RWPE1 (cell line): ENCODE measurements around the gene ACBD6.

Experiments used
- CTCF ChIA-PET: fragments of 350-600 bp; sonication (Branson Sonifier 250); formaldehyde crosslinking; extraction: SDS; loops from one replicate; lab custom pipeline; 2021; lab: Yijun Ruan, JAX
- POLR2A ChIA-PET: fragments of 400-600 bp; formaldehyde crosslinking; extraction: SDS; loops from one replicate; lab custom pipeline; 2020; ENCODE audit warnings: antibody characterized with exemption; ENCODE audit not compliant: low non-redundant PET; lab: Yijun Ruan, JAX
- DNase-seq: peaks from one replicate; pipeline ENCODE4 v3.0.0; 2012; ENCODE audit warnings: low spot score
- H3K27ac ChIP-seq: fragments of 450-650 bp; 2 replicates; pipeline ENCODE4 v1.5.1; 2017
- TF ChIP-seq, protein P1 (sequence below): fragments of 450-650 bp; conservative IDR thresholded peaks from 2 replicates; pipeline ENCODE4 v1.5.1; 2017; ENCODE audit warnings: low read depth, mild to moderate bottlenecking

ACBD6 gene

DNA sequence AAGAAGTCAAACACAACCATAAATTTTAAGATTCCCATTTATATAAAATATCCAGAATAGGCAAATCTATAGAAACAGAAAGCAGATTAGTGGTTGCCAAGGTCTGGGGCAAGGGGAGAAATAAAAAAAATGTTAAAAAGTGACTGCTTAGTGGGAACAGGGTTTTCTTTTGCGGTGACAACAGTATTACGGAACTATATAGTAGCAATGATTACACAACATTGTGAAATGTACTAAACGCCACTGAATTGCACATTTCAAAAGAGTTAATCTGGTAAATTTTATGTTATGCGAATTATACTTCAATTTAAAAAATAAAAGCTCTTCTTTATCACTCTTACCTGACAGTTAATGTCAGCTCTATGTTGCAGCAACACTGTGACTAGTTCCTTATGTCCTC lies 105.2 kb downstream of the ACBD6 start:
- ChIA-PET CTCF (interaction anchor here (0.7 kb wide), 1 partner anchor 19 kb away, joined by 3 read pairs; no protein-coding TSS in a partner anchor), POLR2A (no interaction called here)
- no peak for DNase-seq

DNA sequence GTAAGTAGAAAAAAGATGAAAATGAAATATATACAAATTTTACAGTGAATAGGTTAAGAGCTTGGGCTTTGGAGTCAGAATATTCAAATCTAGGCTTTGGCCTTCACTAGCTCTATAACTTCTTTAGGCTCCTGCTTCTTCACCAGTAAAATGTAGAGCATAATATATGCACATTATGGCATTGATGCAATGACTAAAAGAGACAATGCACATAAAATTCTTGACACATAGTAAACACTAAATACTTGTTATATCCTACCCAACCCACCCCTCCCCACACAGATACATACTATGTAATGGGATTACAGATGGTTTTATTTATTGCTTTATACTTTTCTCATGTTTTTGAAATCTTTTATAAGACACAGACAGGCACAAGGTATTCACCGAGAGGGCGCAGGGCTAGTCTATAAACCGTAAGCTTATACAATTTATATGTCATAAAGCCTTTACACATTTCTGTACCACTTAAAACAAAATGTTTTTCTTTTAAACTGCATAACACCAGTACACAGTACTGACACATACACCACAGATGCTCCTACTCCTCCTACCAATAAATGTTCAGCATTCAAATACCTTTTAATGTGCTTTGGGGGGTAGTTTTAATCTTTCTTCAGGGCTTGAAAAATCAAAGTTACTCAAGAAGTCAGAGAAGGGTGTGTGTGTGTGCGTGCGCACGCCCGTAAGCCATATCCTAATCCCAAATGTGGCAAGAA lies 109.8 kb downstream of the ACBD6 start:
- ChIA-PET POLR2A (no interaction called here), CTCF (interaction anchor here (0.6 kb wide), 1 partner anchor 184 kb away, joined by 3 read pairs; no protein-coding TSS in a partner anchor)
- DNase-seq: no peak
- TF ChIP-seq, protein P1, sequence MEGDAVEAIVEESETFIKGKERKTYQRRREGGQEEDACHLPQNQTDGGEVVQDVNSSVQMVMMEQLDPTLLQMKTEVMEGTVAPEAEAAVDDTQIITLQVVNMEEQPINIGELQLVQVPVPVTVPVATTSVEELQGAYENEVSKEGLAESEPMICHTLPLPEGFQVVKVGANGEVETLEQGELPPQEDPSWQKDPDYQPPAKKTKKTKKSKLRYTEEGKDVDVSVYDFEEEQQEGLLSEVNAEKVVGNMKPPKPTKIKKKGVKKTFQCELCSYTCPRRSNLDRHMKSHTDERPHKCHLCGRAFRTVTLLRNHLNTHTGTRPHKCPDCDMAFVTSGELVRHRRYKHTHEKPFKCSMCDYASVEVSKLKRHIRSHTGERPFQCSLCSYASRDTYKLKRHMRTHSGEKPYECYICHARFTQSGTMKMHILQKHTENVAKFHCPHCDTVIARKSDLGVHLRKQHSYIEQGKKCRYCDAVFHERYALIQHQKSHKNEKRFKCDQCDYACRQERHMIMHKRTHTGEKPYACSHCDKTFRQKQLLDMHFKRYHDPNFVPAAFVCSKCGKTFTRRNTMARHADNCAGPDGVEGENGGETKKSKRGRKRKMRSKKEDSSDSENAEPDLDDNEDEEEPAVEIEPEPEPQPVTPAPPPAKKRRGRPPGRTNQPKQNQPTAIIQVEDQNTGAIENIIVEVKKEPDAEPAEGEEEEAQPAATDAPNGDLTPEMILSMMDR: no peak
- no peak overlapping the region for H3K27ac ChIP-seq

More for the DNA sequence above, 105.2 kb downstream of the ACBD6 start:
- no peak overlapping the region for H3K27ac ChIP-seq
- TF ChIP-seq, protein P1: no peak

DNA sequence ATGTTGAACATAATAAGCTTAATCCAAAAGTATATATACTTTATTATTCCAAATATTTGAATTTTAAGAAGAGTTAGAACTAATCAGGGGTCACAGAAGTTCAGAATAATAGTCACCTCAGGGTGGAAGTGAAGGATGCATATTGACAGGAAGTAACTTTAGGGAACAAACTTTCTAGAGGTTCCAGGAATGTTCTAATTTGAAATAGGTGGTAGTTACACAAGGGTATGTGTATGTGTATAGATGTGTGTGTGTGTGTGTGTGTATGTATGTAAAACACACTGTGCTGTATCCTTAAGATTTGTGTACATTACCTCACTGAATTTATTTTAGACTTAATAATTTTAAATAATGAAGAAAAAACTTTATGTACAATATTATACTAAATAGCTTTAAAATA lies 110.4 kb downstream of the ACBD6 start:
- ChIA-PET POLR2A (no interaction called here), CTCF (no interaction called here)
- TF ChIP-seq, protein P1: no peak
- H3K27ac ChIP-seq: no peak overlapping the region
- DNase-seq: no peak

DNA sequence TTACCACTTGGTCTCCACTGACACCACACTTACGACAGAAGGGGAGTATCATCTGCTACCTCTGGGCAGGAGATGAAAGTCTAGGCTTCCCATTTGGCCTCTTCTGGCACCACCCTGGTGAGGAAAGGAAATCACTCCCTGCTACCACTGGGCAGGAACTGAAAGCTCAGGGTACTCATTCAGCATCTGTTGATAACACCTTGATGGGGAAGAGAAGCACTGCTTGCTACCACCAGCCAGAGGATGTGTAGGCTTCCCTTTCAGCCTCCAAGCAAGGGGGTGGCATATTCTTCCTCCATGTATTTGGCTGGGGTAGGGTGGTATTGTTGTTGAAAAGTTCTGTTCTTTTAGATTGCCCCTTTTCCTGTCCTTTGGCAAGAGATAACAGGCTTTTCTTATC lies 115.0 kb downstream of the ACBD6 start:
- CTCF ChIA-PET: interaction anchor here (0.6 kb wide), 1 partner anchor 43 kb away, joined by 3 read pairs; no protein-coding TSS in a partner anchor
- TF ChIP-seq, protein P1: no peak
- no peak for DNase-seq
- H3K27ac ChIP-seq: no peak overlapping the region
- POLR2A ChIA-PET: no interaction called here

DNA sequence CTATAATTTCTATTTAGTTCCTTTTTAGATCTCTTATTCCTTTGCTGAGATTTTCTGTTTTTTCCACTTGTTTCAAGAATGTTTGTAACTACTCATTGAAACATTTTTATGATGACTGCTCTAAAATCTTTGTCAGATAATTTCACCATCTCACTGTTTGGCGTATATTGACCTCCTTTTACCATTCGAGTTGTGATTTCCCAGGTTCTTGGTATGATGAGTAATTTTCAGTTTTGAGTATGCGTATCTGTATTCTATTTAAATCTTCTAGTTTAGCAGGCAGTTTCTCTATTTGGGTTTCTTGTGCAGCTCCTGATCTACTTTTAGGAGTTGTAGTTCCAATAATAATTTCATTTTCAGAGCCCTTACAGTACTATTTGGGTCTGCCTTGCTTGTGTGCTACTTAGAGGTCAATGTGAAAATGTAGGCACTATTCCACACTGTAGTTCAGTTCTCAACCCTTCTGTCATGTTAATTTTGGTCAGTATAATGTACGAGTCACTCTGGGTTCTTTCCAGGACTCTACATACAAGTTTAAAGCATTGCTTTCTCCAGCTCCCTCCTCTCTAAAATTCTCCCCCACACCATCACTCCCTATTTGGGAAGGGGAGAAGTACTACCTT lies 115.5 kb downstream of the ACBD6 start:
- POLR2A ChIA-PET: no interaction called here
- no peak overlapping the region for H3K27ac ChIP-seq
- DNase-seq: no peak
- CTCF ChIA-PET: no interaction called here
- TF ChIP-seq, protein P1: no peak

DNA sequence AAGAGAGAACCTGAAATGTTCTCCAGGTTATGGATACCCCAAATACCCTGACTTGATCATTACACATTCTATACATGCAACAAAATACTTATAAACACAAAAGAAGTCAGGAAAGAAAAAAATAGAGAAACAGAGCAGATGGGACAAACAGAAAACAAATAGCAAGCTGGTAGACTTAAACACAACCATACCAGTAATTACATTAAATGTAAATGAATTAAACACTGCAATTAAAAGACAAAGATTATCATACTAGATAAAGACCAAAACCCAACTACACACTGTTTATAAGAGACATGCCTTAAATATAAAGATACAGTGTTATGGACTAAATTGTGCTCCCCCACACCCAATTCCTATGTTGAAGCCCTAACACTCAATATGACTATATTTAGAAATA lies 117.2 kb downstream of the ACBD6 start:
- H3K27ac ChIP-seq: no peak overlapping the region
- POLR2A ChIA-PET: no interaction called here
- DNase-seq: no peak
- CTCF ChIA-PET: no interaction called here
- TF ChIP-seq, protein P1: no peak
